Islet of Langerhans (tissue), 1 donor: ENCODE measurements around the gene PRR18.

Experiments
- FAIRE-seq: peaks from one replicate; lab custom pipeline; 2011; peaks lifted over from hg19 to GRCh38; lab: Jason Lieb, UNC

Gene PRR18

DNA sequence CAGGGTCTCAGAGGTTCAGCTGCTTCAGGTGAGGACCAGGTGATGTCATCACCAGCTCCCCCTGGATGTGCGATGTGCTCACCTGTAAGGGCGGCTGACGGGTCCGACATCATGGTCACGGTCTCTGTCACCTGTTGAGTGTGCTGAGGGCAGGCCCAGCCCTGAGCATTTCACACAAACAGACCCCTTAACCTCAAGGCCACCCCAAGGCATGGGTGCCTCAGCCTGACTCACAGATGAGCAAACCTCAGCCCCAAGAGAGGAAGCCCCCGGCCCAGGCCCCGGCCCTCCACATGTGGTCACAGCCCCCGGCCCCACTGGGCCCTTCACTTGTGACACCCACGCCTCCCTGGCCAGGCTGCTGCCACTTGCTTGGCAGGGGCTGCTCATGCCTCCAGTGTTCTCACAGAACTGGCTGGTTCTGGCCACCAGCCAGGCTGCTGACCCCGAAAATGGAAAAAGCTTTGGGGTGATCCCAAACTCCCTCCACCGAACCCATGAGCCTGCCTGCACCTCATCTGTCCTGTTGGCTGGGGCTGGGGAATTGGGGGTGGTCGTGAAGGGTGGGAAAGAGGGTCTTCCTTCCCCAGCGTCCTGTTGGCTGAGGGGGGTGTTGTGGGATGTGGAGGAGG lies 33.3 kb downstream of the PRR18 start:
- no peak for FAIRE-seq

DNA sequence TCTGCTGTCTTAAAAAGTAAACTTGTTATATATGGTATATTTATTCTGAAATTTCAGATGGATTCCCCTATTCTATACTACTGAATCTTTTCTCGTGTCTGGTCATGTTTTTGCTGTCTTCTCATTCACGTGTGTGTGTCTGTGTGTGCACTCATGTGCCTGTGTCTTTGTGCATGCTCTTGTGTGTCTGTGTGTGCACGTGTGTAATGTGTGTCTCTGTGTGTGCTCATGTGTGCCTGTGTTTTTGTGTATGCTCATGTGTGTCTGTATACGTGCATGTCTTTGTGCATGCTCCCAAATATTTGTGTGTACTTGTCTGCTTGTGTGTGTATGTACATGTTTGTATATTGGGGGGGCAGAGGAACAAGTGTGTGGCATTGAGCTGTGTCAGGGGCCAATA lies 34.0 kb downstream of the PRR18 start:
- no peak for FAIRE-seq

DNA sequence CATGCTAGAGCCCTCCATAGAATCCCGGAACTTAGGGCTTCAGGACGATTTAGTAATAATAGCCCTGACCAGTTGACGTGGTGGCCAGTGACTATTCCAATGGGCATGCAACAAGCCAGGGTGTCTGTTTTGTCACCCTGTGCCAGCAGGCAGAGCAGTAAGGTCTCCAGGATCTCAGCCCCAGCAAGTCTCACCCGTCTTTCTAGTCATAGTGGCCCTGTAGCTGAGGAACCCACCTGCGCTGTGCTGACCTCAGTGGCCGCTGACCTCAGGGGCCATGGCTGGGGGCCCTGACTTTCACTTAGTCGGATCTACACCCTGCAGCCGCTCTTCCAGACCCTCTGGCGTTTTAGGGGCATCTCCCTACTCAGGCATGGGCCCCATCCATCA lies 36.8 kb downstream of the PRR18 start:
- FAIRE-seq: no peak

DNA sequence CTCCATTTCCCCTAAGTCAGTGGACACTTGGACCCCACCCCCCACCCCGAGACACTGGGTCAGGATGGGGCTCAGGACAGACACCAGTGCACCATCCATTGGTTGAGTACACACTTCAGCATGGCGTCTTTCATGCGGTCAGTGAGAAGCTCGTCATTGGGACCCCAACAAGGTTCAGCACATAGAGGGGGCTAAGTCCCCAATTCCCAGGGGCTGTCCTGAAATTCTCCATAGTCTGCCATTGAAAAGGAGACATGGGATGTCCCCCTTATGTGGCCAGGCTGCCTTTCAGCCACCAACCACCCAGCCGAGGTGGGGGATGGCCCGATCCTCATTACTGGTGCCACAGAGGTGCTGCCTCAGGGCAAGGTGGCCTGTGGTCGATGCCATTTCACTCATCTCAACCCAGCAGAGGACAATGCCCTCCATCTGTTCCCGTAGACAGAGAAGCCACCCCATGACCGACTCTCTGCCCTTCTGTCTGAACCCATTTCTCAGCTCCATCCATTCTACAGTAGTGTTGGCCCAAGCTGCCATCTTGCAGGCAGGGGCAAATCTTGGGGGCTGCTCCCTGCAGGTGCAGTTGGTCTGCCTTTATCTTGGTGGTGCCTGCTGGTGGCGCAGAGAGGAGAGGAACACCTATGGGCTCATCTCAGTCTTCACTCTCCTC lies 37.4 kb downstream of the PRR18 start:
- no peak for FAIRE-seq

DNA sequence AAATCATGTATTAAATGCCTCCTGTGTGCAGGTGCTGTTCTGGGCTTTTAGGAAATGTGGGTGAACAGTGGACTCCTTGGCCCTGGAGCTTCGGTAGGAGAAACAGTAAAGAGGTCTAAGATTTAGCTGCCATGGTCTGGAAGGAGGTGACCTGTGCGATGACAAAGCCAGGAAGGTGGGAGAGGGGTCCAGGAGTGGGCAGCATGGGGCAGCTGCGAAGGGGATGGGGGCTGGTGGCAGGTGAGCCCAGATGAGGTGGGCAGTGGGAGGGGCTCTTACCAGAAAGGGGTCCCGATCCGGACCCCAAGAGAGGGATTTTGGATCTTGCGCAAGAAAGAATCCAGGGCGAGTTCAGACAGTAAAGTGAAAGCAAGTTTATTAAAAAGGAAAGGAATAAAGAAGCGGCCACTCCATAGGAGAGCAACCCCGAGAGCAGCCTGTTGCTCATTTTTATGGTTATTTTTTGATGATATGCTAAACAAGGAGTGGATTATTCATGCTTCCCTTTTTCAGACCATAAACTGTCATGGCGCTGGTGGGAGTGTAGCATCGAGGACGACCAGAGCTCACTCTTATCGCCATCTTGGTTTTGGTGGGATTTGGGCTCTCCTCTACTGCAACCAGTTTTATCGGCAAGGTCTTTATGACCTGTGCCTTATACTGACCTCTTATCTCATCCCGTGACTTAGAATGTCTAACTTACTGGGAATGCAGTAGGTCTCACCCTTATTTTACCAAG lies 38.7 kb downstream of the PRR18 start:
- no peak for FAIRE-seq

DNA sequence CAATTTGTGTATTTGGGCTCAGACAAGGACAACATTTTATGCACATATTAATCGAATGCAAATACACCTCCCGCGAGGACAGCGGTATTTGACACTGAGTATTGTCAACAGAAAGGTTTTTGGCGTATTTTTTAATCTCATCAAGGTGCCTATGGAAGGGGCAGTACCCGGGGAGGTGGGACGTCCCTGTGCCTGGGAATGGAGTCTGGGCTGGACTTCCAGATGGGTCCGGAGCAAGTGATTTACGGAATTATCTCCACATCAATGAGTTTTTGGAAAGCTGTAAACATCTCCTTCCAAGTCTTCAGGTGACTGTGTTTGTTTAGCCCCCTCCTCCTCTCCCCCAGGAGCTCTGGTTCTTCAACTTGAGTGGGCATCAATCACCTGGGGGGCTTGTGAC lies 39.8 kb downstream of the PRR18 start:
- no peak for FAIRE-seq

DNA sequence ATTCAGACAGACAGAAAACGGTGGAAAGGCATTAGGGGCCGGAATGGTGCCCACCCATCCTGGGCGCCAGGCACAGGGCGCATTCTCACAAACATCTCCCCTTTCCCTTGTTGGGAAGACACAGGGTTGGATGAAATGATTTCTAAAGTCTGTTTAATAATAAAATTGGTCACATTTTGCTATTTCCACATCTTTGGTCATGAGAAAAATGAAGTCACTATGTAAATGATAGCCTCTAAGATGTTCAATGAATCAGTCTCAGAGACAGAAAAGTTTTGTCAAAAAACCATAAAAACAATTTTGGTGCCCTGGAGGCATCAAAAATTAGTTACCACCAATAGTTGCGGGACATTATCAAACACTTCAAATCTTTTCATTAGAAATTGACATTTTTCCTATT lies 40.7 kb downstream of the PRR18 start:
- no peak for FAIRE-seq

DNA sequence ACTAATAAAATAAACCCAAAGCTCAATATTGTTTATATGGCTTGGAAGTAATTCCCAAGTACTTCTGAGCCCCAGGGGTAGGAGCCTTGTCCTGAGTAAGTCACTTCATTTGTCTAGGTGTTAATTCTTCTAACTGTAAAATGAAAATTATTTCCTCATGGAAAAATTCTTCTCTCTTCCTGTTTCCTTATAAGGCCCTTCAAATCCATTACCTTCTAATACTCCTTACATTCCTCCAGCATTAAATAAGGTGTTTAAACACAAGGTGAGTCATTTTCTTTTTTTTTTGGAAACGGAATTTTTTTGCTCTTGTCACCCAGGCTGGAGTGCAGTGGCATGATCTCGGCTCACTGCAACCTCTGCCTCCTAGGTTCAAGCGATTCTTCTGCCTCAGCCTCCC lies 41.9 kb downstream of the PRR18 start:
- no peak for FAIRE-seq

DNA sequence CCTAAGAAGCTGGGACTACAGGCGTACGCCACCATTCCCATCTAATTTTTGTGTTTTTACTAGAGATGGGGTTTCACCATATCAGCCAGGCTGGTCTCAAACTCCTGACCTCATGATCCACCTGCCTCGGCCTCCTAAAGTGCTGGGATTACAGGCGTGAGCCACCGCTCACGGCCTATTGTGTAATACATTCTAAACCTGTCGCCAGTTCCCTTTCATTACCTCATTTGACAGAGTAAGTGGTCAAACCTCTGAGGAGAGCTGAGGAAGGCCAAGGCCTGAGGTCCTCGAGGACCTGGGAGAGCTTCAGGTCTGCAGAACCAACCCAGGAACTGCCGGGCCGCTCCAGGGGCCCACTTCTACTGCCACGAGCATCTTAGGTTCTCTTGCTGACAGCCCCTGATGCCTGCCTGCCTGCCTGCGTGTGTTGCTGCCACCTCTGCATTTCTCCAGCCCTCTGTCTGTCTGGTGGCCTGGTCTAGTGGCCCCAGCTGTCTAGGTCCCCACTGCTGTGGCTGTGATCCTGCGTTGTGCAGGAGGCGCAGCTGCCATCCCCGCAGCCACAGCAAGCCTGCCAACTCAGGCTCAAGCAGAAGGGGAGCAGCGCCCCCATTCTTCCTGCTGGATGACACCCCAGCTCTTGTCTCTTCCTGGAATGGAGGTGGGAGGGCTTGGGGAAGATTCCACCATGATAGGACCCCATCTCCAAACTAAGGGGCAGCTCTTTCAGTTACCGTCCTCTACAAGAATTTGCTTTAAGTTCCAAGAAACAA lies 45.3 kb downstream of the PRR18 start:
- no peak for FAIRE-seq

DNA sequence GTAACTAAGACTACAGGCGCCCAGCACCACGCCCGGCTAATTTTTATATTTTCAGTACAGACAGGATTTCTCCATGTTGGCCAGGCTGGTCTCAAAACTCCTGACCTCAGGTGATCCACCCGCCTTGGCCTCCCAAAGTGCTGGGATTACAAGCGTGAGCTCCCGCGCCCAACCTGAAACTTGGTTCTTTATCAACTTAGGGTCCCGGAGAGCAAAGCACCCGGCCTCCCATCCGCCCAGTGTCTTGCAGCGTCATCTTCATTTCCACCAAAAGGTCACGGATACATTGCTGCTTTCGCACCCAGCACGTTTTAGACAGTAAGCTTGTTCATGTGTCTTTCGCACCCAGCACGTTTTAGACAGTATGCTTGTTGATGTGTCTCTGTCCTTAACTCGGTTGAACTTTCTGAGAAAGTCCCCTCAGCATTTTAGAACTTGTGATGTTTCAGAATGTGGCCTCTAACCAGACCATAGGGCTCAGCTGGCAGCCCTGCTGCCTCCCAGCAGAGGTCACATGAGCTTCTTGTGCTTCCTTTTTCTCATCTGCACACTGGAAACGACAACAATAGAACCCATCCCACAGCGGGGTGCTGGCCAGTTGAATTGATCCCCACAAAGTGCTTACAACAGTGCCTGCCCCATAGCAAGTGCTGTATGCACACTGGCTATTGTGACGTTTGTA lies 48.8 kb downstream of the PRR18 start:
- no peak for FAIRE-seq

DNA sequence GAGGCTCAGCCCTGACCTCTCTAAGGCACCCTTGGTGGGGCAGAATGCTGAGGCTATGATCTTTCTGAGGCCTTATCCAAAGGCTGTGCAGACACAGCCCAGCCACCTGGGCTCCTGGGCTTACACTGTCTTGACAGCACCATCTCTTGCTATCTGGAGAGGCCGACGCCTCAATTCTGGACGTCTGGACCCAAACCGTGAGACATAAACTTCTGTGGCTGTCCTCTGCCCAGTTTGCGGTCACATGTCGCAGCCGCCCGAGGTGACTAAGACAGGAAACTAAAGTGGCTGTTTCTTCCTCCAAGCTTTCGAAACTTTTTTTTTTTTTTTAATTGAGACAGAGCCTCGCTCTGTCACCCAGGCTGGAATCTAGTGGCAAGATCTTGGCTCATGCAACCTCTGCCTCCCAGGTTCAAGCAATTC lies 49.3 kb downstream of the PRR18 start:
- no peak for FAIRE-seq

DNA sequence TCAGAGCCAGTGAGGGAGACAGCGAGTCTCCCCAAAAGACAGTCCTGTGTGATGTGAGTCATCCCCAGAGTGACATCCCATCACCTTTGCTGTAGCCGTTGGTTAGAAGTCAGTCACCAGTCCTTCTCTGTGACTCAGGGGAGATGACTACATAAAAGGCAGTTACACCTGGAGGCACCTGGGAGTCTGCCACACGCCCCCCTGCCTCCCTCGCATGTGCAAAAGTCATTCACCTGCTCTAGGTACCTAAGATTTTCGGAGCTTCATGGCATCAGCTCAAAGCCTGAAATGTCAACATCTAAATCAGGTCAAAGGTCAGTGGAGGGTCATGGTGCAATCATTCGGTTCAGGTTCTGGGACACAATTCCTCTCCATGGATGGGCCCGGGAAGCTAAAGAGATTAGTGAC lies 50.3 kb downstream of the PRR18 start:
- FAIRE-seq: no peak
